ENCODE data around the gene CEP72.
"Not testable (repeated sequence)": the region's sequence is repeated elsewhere in the genome, so short reads cannot be mapped to it uniquely, and the experiment has no call there.

Gene CEP72

DNA sequence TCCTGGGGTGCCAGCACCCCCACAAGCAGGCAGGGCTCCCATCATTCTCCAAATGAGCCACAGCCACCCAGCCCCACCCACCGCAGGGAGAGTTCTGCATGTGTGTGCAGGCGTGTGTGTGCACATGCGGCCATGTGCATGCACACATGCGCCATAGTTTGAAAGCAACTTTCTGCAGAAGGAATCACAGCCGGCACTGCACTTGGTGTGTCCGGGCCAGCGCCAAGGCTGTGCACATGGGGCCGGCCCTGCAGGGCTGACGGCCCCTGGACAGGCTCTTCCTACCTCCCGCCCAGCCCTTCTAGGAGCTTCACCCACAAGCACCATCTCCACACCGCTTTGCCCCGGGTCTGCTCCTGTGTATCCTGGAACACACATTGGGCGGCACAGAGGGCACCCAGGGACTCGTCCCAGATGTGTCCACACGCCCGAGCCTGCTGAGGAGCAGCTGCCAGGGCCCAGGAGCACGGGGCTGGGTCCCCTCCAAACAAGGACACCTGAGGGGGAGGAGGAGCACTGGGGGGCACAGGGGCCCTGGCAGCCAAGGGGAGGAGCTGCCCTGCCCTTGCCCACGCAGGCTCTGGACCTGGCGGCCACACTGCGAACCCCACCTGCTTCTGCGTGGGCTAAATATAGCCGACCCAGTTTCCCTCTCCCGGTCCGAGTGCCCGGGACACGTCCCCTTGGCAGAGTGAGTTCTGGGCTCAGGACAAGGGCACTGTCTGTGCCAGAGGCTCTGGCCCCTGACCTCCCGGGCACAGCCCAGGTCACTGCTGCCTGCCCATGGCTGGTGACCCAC is 61.9 kb downstream of the CEP72 start:
- no peak for DNase-seq

DNA sequence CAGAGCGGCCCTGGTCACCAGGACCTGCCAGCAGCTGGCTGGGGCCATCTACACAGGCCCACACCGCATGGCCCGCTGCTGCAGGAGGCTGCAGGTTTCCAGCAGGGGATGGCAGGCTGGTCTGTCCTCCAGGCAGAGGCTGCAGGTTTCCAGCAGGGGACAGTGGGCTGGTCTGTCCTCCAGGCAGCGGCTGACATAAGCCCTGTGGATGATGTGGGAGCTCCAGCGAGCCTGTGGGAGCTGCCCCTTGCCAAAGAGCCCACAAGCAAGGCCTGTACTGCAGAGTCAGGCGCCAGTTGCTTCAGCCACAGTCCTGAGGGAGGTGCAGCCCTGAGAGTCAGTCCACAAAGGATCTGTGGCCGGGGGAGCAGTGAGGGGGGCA is 62.5 kb downstream of the CEP72 start:
- peak; percentile 11 for DNase-seq

DNA sequence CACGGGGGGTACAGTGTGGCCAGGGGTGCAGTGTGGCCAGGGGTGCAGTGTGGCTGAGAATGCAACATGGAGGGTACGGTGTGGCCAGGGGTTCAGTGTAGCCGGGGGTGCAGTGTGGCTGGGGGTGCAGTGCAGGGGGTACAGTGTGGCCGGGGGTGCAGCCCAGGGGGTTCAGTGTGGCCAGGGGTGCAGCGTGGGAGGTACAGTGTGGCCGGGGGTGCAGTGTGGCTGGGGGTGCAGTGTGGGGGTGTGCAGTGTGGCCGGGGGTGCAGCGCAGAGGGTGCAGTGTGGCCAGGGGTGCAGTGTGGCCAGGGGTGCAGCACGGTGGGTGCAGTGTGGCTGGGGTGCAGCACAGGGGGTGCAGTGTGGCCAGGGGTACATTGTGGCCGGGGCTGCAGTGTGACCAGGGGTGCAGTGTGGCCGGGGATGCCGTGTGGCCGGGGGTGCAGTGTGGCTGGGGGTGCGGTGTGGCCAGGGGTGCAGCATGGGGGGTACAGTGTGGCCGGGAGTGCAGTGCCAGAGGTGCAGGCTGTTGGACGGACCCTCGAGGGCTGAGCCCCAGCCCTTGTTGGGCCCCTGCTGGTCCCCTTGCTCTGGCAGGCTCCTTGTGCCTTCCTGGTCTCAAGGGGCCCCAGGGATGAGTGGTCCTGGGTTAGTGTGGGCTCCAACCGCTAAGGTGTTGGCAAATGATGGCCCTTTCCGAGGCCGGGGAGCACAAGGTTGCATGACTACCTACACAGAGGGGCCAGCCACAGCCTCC is 63.2 kb downstream of the CEP72 start:
- DNase-seq, result peak; percentile 7

DNA sequence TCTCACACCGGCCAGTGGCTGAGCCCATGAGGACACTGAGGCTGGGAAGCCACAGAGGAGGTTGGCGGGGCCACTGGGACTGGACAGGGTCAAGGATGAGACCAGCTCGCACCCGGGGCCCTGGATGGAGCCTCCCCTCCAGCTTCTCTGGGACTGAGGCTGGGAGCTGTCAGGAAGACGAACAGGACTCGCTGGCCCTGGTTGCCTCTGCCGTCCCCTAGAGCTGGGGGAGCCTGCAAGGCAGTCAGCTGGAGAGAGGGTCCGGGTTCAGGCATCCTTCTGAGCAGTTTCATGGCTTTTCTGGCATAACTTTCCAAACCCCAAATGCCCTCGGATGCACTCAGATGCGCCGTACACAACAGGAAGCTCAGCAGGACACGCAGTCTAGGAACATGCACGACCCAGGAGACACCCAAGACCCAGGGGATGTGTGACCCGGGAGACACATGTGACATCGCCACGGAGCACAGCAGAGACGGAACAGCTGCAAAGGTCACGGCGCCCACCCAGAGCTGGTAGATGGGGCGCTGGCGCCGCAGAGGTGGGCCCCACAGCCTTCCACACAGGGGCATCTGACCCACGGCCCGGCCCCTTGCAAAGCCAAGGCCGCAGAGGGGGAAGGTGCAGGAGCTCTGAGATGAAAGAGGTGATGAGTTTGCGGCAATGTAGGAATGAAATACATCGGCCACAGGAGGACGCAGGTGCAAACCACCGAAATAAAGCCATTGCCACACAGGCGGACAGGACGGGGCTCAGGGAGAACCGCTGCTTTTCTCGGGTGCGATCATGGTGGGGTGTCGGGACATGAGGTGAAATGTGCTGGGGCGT is 63.9 kb downstream of the CEP72 start:
- peak; percentile 9 for DNase-seq

DNA sequence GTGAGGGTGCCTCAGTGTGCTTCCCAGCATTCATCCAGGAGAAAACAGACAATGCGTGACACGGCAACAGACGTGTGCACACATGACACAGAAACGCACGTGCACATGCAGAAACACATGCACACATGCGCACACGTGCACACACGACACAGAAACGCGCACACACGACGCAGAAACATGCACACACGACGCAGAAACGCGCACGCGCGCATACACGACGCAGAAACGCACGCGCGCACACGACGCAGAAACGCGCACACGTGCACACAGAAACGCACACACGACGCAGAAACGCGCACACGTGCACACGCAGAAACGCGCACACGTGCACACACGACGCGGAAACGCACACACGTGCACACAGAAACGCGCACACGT is 64.5 kb downstream of the CEP72 start:
- DNase-seq, result no peak

- no peak for DNase-seq
Observed at GRCh38 chr5:677131-678101, 65.3 kb downstream of the CEP72 start.

DNA sequence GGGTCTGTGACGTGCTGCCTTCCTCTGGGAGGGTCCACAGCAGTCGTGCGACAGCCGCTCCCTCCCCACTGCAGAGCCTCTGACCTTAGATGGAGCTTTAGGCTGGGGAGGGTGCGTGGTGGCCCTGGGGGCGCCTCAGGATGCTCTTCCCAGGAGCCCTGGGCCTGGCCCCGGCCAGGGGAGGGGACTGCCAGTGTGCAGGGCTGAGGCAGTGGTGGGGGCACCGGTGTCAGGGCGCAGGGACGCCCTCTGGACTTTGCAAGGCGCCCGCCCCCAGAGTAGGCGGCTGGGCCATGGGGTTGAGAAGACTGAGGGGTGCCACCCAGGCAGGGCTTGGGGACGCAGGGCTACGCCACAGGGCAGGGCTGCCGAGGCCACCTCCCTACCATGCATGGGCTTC is 66.4 kb downstream of the CEP72 start:
- not testable (repeated sequence) for DNase-seq

DNA sequence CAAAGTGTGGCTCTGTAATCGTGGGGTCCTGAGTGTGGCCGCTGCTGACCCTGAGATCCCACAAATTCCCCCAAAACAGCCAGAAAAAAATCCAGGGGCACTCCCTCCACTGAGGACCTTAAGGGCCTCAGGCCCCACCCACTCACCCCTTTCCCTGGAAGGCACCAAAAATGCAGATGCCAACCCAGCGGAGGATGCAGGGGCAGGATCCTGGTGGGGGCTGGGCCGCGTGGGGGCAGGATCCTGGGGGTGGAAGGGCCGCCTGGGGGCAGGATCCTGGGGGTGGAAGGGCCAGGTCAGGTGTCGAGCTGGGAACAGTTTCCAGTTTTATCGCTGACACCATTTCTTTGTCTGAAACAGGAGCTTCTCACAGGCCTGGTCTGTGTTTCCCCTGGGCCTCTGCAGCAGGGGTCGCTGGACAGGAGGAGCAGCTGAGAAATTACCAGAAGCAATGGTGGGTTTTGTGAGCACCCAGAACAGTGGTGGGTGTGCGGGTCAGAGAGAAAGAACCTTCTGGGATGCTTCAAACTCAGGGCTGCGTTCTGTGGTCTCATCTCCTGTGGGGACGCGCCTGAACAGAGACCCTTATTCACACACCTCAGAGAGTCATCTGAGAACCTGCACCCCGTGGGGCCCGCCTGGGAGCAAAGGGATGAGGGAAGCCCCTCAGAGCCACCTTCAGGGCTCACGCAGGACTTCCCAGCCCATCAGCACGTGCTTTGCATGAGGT is 67.2 kb downstream of the CEP72 start:
- not testable (repeated sequence) for DNase-seq

GRCh38 chr5:680118-680795 is 68.1 kb downstream of the CEP72 start:
- DNase-seq, result not testable (repeated sequence)

- DNase-seq, result not testable (repeated sequence)
Observed at GRCh38 chr5:680836-681235, 68.7 kb downstream of the CEP72 start.

DNA sequence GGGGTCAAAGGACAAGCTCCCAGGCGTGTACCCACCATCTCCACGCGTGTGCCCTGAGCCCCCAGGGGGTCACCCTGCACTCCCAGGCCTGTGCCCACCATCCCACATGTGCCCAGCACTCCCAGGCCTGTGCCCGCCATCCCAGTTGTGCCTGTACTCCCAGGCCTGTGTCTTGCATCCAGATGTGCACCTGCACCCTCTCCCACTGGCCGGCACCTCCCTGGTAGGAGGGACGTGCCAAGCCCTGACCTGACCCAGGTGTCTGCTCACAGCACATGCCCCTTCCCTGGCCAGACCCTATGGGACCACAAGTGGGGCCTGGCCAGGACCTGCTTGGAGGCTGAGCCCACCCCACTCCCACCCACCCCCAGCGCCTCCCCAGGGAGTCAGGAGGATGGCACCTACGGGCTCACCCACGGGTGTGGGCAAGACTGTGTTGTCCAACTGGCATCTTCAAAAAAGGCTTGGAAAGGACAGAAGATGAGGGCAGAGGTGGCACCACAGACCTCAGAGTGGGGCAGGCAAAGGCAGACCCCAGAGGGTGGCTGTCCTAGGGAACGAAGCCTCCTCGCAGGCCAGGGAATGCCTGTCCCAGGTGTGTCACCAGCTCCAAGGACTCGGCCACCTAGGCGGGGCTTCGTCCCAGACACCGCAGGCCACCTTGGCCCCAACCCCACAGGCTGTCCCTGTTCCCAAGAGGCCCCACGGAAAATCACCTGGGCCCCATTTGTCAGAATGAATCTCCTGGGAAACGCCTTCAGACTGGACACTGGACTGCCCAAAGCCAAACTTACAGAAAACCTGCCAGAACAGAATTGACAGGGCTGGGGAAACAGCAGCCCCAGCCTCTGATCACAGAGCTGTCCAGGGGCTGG is 69.4 kb downstream of the CEP72 start:
- DNase-seq, result peak; percentile 12

GRCh38 chr5:682216-682615 is 70.1 kb downstream of the CEP72 start:
- DNase-seq, result not testable (repeated sequence)

- DNase-seq, result not testable (repeated sequence)
Observed at GRCh38 chr5:682651-683358, 70.7 kb downstream of the CEP72 start.

GRCh38 chr5:683551-684481 is 71.7 kb downstream of the CEP72 start:
- DNase-seq, result peak; percentile 12

GRCh38 chr5:684751-685216 is 72.6 kb downstream of the CEP72 start:
- no peak for DNase-seq

- DNase-seq, result no peak
Observed at GRCh38 chr5:685262-686171, 73.4 kb downstream of the CEP72 start.

- not testable (repeated sequence) for DNase-seq
Observed at GRCh38 chr5:686172-686523, 74.0 kb downstream of the CEP72 start.
